ENCODE measurements around the gene SURF6. TPM values are rescaled to one million over a fixed set of nuclear protein-coding genes. Genes with fewer than 3 reads are reported as not detected.

SURF6 gene
- polyA plus RNA-seq, 3 donors from 2014 or later: 3.0 to 15.5 (median 5.7) TPM

Other genes starting within 250 kb of the SURF6 start
- gene RALGDS, start 214.9 kb downstream of the SURF6 start, polyA plus RNA-seq: 10 to 100 TPM; 31.2 to 68.8 (median 31.6) TPM
- gene GBGT1, start 172.3 kb downstream of the SURF6 start, polyA plus RNA-seq: not detected
- gene OBP2B, start 126.9 kb downstream of the SURF6 start, polyA plus RNA-seq: not detected
- under 1 TPM in 1 of 3 donors, not detected in 2; 0.03 TPM for gene ABO, start 61.0 kb downstream of the SURF6 start, polyA plus RNA-seq
- 10 to 100 TPM in 1 of 3 donors, 1 to 10 TPM in 2; 5.2 to 27.4 (median 7.0) TPM for gene MED22, start 11.9 kb upstream of the SURF6 start, polyA plus RNA-seq
- 100 to 1,000 TPM; 459 to 791 (median 622) TPM for gene RPL7A, start 12.0 kb upstream of the SURF6 start, polyA plus RNA-seq
- gene SURF1, start 20.3 kb upstream of the SURF6 start, polyA plus RNA-seq: 100 to 1,000 TPM; 104 to 153 (median 131) TPM
- 10 to 100 TPM; 30.2 to 36.9 (median 34.5) TPM for gene SURF2, start 20.4 kb upstream of the SURF6 start, polyA plus RNA-seq
- gene SURF4, start 39.9 kb upstream of the SURF6 start, polyA plus RNA-seq: 100 to 1,000 TPM; 195 to 304 (median 198) TPM
- gene STKLD1, start 40.2 kb upstream of the SURF6 start, polyA plus RNA-seq: under 1 TPM in 2 of 3 donors, not detected in 1; 0.55 to 0.96 TPM
- 10 to 100 TPM in 2 of 3 donors, 1 to 10 TPM in 1; 6.9 to 27.4 (median 11.5) TPM for gene REXO4, start 81.8 kb upstream of the SURF6 start, polyA plus RNA-seq
- gene ADAMTS13, start 86.2 kb upstream of the SURF6 start, polyA plus RNA-seq: under 1 TPM in 2 of 3 donors, not detected in 1; 0.33 to 0.73 TPM
- gene CACFD1, start 123.8 kb upstream of the SURF6 start, polyA plus RNA-seq: 10 to 100 TPM in 1 of 3 donors, 1 to 10 TPM in 2; 5.3 to 11.3 (median 7.4) TPM
- 1 to 10 TPM; 4.4 to 8.0 (median 4.6) TPM for gene SLC2A6, start 142.9 kb upstream of the SURF6 start, polyA plus RNA-seq
- not detected for gene MYMK, start 188.8 kb upstream of the SURF6 start, polyA plus RNA-seq
- gene ADAMTSL2, start 198.5 kb upstream of the SURF6 start, polyA plus RNA-seq: not detected